Stimulated activated memory B cell treated with anti-CD40 and anti-IgM and Interleukin-4, amounts not matched to agents 10 μg/mL and 1 μg/mL and 100 μg/mL, for 72 hours (primary cell): Measurements from ENCODE around the gene NUP153.
A peak's percentile ranks its signal among the peaks of the same experiment; 100 is the strongest.
"Not testable (repeated sequence)": the region's sequence is repeated elsewhere in the genome, so short reads cannot be mapped to it uniquely, and the experiment has no call there.

Source experiments
- ATAC-seq: fragments of 150-1000 bp; cut with Tn5 transposase; 2 replicates; pipeline ENCODE4 v1.10.0; 2021
- H3K27ac Mint-ChIP-seq: one replicate; pipeline ENCODE4 v1.8.0; 2022; ENCODE audit warnings: mild to moderate bottlenecking, mixed read lengths
- H3K27me3 Mint-ChIP-seq: one replicate; pipeline ENCODE4 v1.8.0; 2022; ENCODE audit warnings: mixed read lengths
- H3K36me3 Mint-ChIP-seq: one replicate; pipeline ENCODE4 v1.8.0; 2022; ENCODE audit warnings: mixed read lengths
- H3K4me1 Mint-ChIP-seq: one replicate; pipeline ENCODE4 v1.8.0; 2022; ENCODE audit warnings: mixed read lengths
- H3K4me3 Mint-ChIP-seq: one replicate; pipeline ENCODE4 v1.8.0; 2022; ENCODE audit warnings: mild to moderate bottlenecking, moderate library complexity, mixed read lengths
- H3K9me3 Mint-ChIP-seq: one replicate; pipeline ENCODE4 v1.8.0; 2022; ENCODE audit warnings: mixed read lengths

The NUP153 gene

GRCh38 chr6:17612048-17612447 is 94.7 kb downstream of the NUP153 start:
- Mint-ChIP-seq H3K27me3 (no peaks in the 10 kb centered on the region), H3K36me3 (peaks cover 16% of the 10 kb centered on the region), H3K4me1 (no peaks in the 10 kb centered on the region)

GRCh38 chr6:17610835-17611234 is 95.9 kb downstream of the NUP153 start:
- H3K4me3 Mint-ChIP-seq: no peak overlapping the region
- H3K27ac Mint-ChIP-seq: no peak overlapping the region
- H3K27me3 Mint-ChIP-seq: no peaks in the 10 kb centered on the region
- H3K9me3 Mint-ChIP-seq: no peaks in the 10 kb centered on the region
- no peaks in the 10 kb centered on the region for H3K4me1 Mint-ChIP-seq
- peaks cover 12% of the 10 kb centered on the region for H3K36me3 Mint-ChIP-seq
- no peak for ATAC-seq

More at GRCh38 chr6:17612048-17612447, 94.7 kb downstream of the NUP153 start:
- no peak overlapping the region for H3K4me3 Mint-ChIP-seq
- no peak overlapping the region for H3K27ac Mint-ChIP-seq
- no peaks in the 10 kb centered on the region for H3K9me3 Mint-ChIP-seq
- ATAC-seq: no peak

GRCh38 chr6:17606606-17607005 is 100.1 kb downstream of the NUP153 start:
- H3K4me3 Mint-ChIP-seq: no peak overlapping the region
- no peaks in the 10 kb centered on the region for H3K27me3 Mint-ChIP-seq
- no peak for ATAC-seq
- H3K4me1 Mint-ChIP-seq: no peaks in the 10 kb centered on the region
- H3K36me3 Mint-ChIP-seq: peaks cover 22% of the 10 kb centered on the region
- no peak overlapping the region for H3K27ac Mint-ChIP-seq
- no peaks in the 10 kb centered on the region for H3K9me3 Mint-ChIP-seq

GRCh38 chr6:17602888-17603287 is 103.8 kb downstream of the NUP153 start:
- no peaks in the 10 kb centered on the region for H3K27me3 Mint-ChIP-seq
- H3K4me1 Mint-ChIP-seq: peaks cover 9% of the 10 kb centered on the region
- no peak for ATAC-seq
- no peaks in the 10 kb centered on the region for H3K9me3 Mint-ChIP-seq
- H3K4me3 Mint-ChIP-seq: no peak overlapping the region
- H3K36me3 Mint-ChIP-seq: peaks cover 22% of the 10 kb centered on the region
- no peak overlapping the region for H3K27ac Mint-ChIP-seq

GRCh38 chr6:17601386-17601703 is 105.4 kb downstream of the NUP153 start:
- no peaks in the 10 kb centered on the region for H3K27me3 Mint-ChIP-seq
- H3K36me3 Mint-ChIP-seq: peaks cover 20% of the 10 kb centered on the region
- H3K4me1 Mint-ChIP-seq: peaks cover 9% of the 10 kb centered on the region
- H3K4me3 Mint-ChIP-seq: peak overlapping the region; percentile 84
- no peak for ATAC-seq
- H3K9me3 Mint-ChIP-seq: no peaks in the 10 kb centered on the region
- H3K27ac Mint-ChIP-seq: peak overlapping the region; percentile 68

- Mint-ChIP-seq H3K9me3 (no peaks in the 10 kb centered on the region), H3K36me3 (peaks cover 17% of the 10 kb centered on the region), H3K27me3 (no peaks in the 10 kb centered on the region), H3K4me1 (peaks cover 9% of the 10 kb centered on the region), H3K27ac (peak overlapping the region; percentile 68), H3K4me3 (peak overlapping the region; percentile 84)
- peak; percentile 72 for ATAC-seq
Observed at GRCh38 chr6:17600527-17601385, 106.0 kb downstream of the NUP153 start.

- ATAC-seq: peak; percentile 95
- H3K27me3 Mint-ChIP-seq: no peaks in the 10 kb centered on the region
- peak within 1 kb of the TSS; percentile 68 for H3K27ac Mint-ChIP-seq
- peaks cover 17% of the 10 kb centered on the region for H3K36me3 Mint-ChIP-seq
- H3K4me1 Mint-ChIP-seq: peaks cover 9% of the 10 kb centered on the region
- H3K9me3 Mint-ChIP-seq: no peaks in the 10 kb centered on the region
- H3K4me3 Mint-ChIP-seq: peak within 1 kb of the TSS; percentile 84
Observed at GRCh38 chr6:17599877-17600526, 106.7 kb downstream of the NUP153 start, which contains the start of gene FAM8A1. Gene FAM8A1, plus strand, starts transcription at chr6:17600302. Its CDS starts 108 bp downstream, at chr6:17600410.

- H3K4me1 Mint-ChIP-seq: peaks cover 5% of the 10 kb centered on the region
Observed at GRCh38 chr6:17596085-17596484, 110.6 kb downstream of the NUP153 start.

GRCh38 chr6:17593246-17593645 is 113.5 kb downstream of the NUP153 start:
- H3K9me3 Mint-ChIP-seq: no peaks in the 10 kb centered on the region
- no peaks in the 10 kb centered on the region for H3K36me3 Mint-ChIP-seq
- H3K4me3 Mint-ChIP-seq: no peak overlapping the region
- H3K27me3 Mint-ChIP-seq: no peaks in the 10 kb centered on the region
- H3K27ac Mint-ChIP-seq: no peak overlapping the region
- H3K4me1 Mint-ChIP-seq: no peaks in the 10 kb centered on the region
- ATAC-seq: no peak

More at GRCh38 chr6:17596085-17596484, 110.6 kb downstream of the NUP153 start:
- no peak for ATAC-seq
- no peak overlapping the region for H3K27ac Mint-ChIP-seq
- H3K36me3 Mint-ChIP-seq: no peaks in the 10 kb centered on the region
- no peaks in the 10 kb centered on the region for H3K9me3 Mint-ChIP-seq
- H3K27me3 Mint-ChIP-seq: no peaks in the 10 kb centered on the region
- no peak overlapping the region for H3K4me3 Mint-ChIP-seq

- H3K36me3 Mint-ChIP-seq: no peaks in the 10 kb centered on the region
- ATAC-seq: no peak
- H3K9me3 Mint-ChIP-seq: no peaks in the 10 kb centered on the region
- no peak overlapping the region for H3K27ac Mint-ChIP-seq
- H3K4me3 Mint-ChIP-seq: no peak overlapping the region
- H3K27me3 Mint-ChIP-seq: no peaks in the 10 kb centered on the region
- H3K4me1 Mint-ChIP-seq: no peaks in the 10 kb centered on the region
Observed at GRCh38 chr6:17591287-17591686, 115.4 kb downstream of the NUP153 start.

GRCh38 chr6:17589406-17590096 is 117.2 kb downstream of the NUP153 start:
- Mint-ChIP-seq H3K4me3 (no peak overlapping the region), H3K27ac (no peak overlapping the region), H3K36me3 (no peaks in the 10 kb centered on the region), H3K27me3 (no peaks in the 10 kb centered on the region), H3K4me1 (no peaks in the 10 kb centered on the region), H3K9me3 (no peaks in the 10 kb centered on the region)
- ATAC-seq: peak; percentile 66

- ATAC-seq: no peak
- Mint-ChIP-seq H3K27me3 (no peaks in the 10 kb centered on the region), H3K9me3 (no peaks in the 10 kb centered on the region)
Observed at GRCh38 chr6:17588011-17588410, 118.7 kb downstream of the NUP153 start.

GRCh38 chr6:17586623-17587022 is 120.1 kb downstream of the NUP153 start:
- H3K27ac Mint-ChIP-seq, H3K4me3 Mint-ChIP-seq: not testable (repeated sequence)

More at GRCh38 chr6:17588011-17588410, 118.7 kb downstream of the NUP153 start:
- H3K4me1 Mint-ChIP-seq: peaks cover 5% of the 10 kb centered on the region
- no peaks in the 10 kb centered on the region for H3K36me3 Mint-ChIP-seq
- H3K4me3 Mint-ChIP-seq: no peak overlapping the region
- no peak overlapping the region for H3K27ac Mint-ChIP-seq

GRCh38 chr6:17585766-17586490 is 120.8 kb downstream of the NUP153 start:
- ATAC-seq: no peak
- no peak overlapping the region for H3K27ac Mint-ChIP-seq
- H3K27me3 Mint-ChIP-seq: peaks cover 7% of the 10 kb centered on the region
- H3K4me3 Mint-ChIP-seq: no peak overlapping the region
- H3K4me1 Mint-ChIP-seq: peaks cover 5% of the 10 kb centered on the region
- no peaks in the 10 kb centered on the region for H3K36me3 Mint-ChIP-seq
- H3K9me3 Mint-ChIP-seq: no peaks in the 10 kb centered on the region

More at GRCh38 chr6:17586623-17587022, 120.1 kb downstream of the NUP153 start:
- not testable (repeated sequence) for H3K27me3 Mint-ChIP-seq, H3K36me3 Mint-ChIP-seq, H3K9me3 Mint-ChIP-seq, H3K4me1 Mint-ChIP-seq, ATAC-seq
